Heart left ventricle (tissue), 13 donors: ENCODE data around the gene ORMDL3.

Source experiments
- CTCF ChIP-seq, 12 donors: fragments of 200-600 bp; sonication (generic) in 4 of 12; IDR thresholded peaks; one replicate each; pipeline versions ENCODE4 v1.5.0 to v1.8.0; 2018 to 2022; ENCODE audit warnings: antibody characterized with exemption in 12 of 12, mild to moderate bottlenecking in 5 of 12
- POLR2A ChIP-seq, 2 donors: fragments of 450-650 bp; IDR thresholded peaks; one replicate each; pipeline ENCODE4 v1.6.1; 2017; ENCODE audit warnings: antibody characterized with exemption in 2 of 2, mild to moderate bottlenecking in 2 of 2, moderate library complexity in 2 of 2
- donor health status: ischemic (EF 13 %, LVEDD 7.1; RV severe dilation, severe dysfunction).
- donor health status: DM: no; HTN: yes; CAD: no.
- donor health status: DM: no; HTN: no; CAD: no.
- donor health status: ischemic (EF 25% LVEDD 6.9; RV normal size, moderate dysfunction).
- donor health status: ischemic (EF 25% LVEDD 5.7; RV mildly dilated, moderate dysfunction).
- donor health status: ischemic (EF 35%, LVEDD 5.7; RV mildly dilated, moderate dysfunction).
- donor health status: nonischemic (EF 11% LVEDD 7.7; RV severe dilation, severe dysfunction).
- donor health status: DM: yes; HTN: yes; CAD: no.
- donor health status: PGD.
- donor health status: ischemic (EF 29% LVEDD 5.4; RV normal size, mild dysfunction).
- donor health status: nonischemic (EF 23%, LVEDD 6.1; RV moderate dilation, normal function).

GRCh38 chr17:39908789-39909352 lies 18.5 kb downstream of the ORMDL3 start:
- TF ChIP-seq CTCF (IDR thresholded peaks at IDR 0.05) (no peak), POLR2A (IDR thresholded peaks at IDR 0.05) (no peak)
